ENCODE measurements around the gene GPR25.

Gene GPR25

DNA sequence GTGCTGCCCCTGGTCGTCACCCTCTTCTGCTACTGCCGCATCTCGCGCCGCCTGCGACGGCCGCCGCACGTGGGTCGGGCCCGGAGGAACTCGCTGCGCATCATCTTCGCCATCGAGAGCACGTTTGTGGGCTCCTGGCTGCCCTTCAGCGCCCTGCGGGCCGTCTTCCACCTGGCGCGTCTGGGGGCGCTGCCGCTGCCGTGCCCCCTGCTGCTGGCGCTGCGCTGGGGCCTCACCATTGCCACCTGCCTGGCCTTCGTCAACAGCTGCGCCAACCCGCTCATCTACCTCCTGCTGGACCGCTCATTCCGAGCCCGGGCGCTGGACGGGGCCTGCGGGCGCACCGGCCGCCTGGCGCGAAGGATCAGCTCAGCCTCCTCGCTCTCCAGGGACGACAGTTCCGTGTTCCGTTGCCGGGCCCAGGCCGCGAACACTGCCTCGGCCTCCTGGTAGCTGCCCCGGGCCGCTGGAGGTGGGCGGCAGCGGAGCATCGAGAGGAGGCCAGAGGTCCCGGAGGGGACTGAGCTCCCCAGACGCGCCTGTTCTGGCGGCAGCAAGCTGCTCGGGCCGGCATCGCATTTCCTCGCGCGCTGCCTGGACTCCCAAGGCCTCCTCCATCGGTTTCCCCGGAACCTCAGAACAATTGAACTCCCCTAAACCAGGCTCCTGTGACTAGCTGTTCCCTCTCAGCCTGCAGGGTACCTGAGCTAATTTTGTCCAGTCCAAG, 1.1 kb downstream of the GPR25 start:
- peaks cover 45 to 49% of the 10 kb centered on the region in 2 donors for H3K27me3 ChIP-seq (ENCODE audit: control insufficient read depth in 1 of 2, insufficient read depth in 2 of 2, low read length in 2 of 2)
- H3K9ac ChIP-seq (ENCODE audit: low read length in 2 of 2), result no peak overlapping the region

GRCh38 chr1:200874694-200875093, 1.9 kb downstream of the GPR25 start:
- Histone ChIP-seq H3K36me3 (ENCODE audit: control insufficient read depth in 2 of 2, insufficient read depth in 2 of 2, low read length in 2 of 2) (no peaks in the 10 kb centered on the region), H3K27ac (ENCODE audit: low read length) (no peak overlapping the region), H3K27me3 (ENCODE audit: control insufficient read depth in 1 of 2, insufficient read depth in 2 of 2, low read length in 2 of 2) (peaks cover 41 to 44% of the 10 kb centered on the region in 2 donors), H3K9me3 (ENCODE audit: control insufficient read depth in 2 of 2, low read length in 2 of 2) (no peaks in the 10 kb centered on the region), H3K4me3 (ENCODE audit: low read length in 2 of 2) (no peak overlapping the region), H3K4me1 (ENCODE audit: control insufficient read depth, insufficient read depth, low read length) (peaks cover 14% of the 10 kb centered on the region), H3K9ac (ENCODE audit: low read length in 2 of 2) (no peak overlapping the region)

More for the DNA sequence above, 1.1 kb downstream of the GPR25 start:
- Histone ChIP-seq H3K36me3 (ENCODE audit: control insufficient read depth in 2 of 2, insufficient read depth in 2 of 2, low read length in 2 of 2) (no peaks in the 10 kb centered on the region), H3K27ac (ENCODE audit: low read length) (no peak overlapping the region), H3K9me3 (ENCODE audit: control insufficient read depth in 2 of 2, low read length in 2 of 2) (no peaks in the 10 kb centered on the region), H3K4me1 (ENCODE audit: control insufficient read depth, insufficient read depth, low read length) (peaks cover 14% of the 10 kb centered on the region), H3K4me3 (ENCODE audit: low read length in 2 of 2) (peak overlapping the region in 1 of 2 donors; percentile 66)

- H3K9ac ChIP-seq (ENCODE audit: low read length in 2 of 2), result no peak overlapping the region
- no peak overlapping the region for H3K27ac ChIP-seq (ENCODE audit: low read length)
- no peak overlapping the region for H3K4me3 ChIP-seq (ENCODE audit: low read length in 2 of 2)
- H3K9me3 ChIP-seq (ENCODE audit: control insufficient read depth in 2 of 2, low read length in 2 of 2), result no peaks in the 10 kb centered on the region
- H3K27me3 ChIP-seq (ENCODE audit: control insufficient read depth in 1 of 2, insufficient read depth in 2 of 2, low read length in 2 of 2), result peaks cover 42 to 45% of the 10 kb centered on the region in 2 donors
- H3K4me1 ChIP-seq (ENCODE audit: control insufficient read depth, insufficient read depth, low read length), result peaks cover 14% of the 10 kb centered on the region
- H3K36me3 ChIP-seq (ENCODE audit: control insufficient read depth in 2 of 2, insufficient read depth in 2 of 2, low read length in 2 of 2), result no peaks in the 10 kb centered on the region
Measured at GRCh38 chr1:200875416-200875815, 2.6 kb downstream of the GPR25 start.

DNA sequence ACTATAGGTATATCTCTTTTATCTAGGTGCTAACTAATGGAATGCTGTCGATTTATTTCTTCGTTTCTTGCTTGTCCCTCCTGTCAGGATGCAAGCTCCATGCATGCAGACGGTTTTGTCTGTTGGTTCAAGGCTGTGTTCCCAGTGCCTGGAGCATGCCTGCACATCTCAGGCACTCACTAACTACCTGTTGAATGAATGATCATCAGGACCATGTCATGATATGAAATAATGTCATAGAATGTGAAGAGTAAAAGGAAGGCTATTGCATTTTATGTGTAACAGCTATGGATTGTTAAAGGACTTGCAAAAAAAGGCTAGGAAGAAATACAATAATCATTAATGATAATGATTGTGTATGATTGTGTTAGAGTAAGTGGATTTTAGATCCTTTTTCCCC, 4.2 kb downstream of the GPR25 start:
- H3K9me3 ChIP-seq (ENCODE audit: control insufficient read depth in 2 of 2, low read length in 2 of 2), result no peaks in the 10 kb centered on the region
- peaks cover 14% of the 10 kb centered on the region for H3K4me1 ChIP-seq (ENCODE audit: control insufficient read depth, insufficient read depth, low read length)
- H3K36me3 ChIP-seq (ENCODE audit: control insufficient read depth in 2 of 2, insufficient read depth in 2 of 2, low read length in 2 of 2), result no peaks in the 10 kb centered on the region
- no peak overlapping the region for H3K27ac ChIP-seq (ENCODE audit: low read length)
- no peak overlapping the region for H3K4me3 ChIP-seq (ENCODE audit: low read length in 2 of 2)
- peaks cover 32 to 35% of the 10 kb centered on the region in 2 donors for H3K27me3 ChIP-seq (ENCODE audit: control insufficient read depth in 1 of 2, insufficient read depth in 2 of 2, low read length in 2 of 2)
- no peak overlapping the region for H3K9ac ChIP-seq (ENCODE audit: low read length in 2 of 2)

- Histone ChIP-seq H3K27me3 (ENCODE audit: control insufficient read depth in 1 of 2, insufficient read depth in 2 of 2, low read length in 2 of 2) (peaks cover 22 to 28% of the 10 kb centered on the region in 2 donors), H3K27ac (ENCODE audit: low read length) (no peak overlapping the region), H3K9ac (ENCODE audit: low read length in 2 of 2) (no peak overlapping the region), H3K4me3 (ENCODE audit: low read length in 2 of 2) (no peak overlapping the region), H3K9me3 (ENCODE audit: control insufficient read depth in 2 of 2, low read length in 2 of 2) (no peaks in the 10 kb centered on the region), H3K36me3 (ENCODE audit: control insufficient read depth in 2 of 2, insufficient read depth in 2 of 2, low read length in 2 of 2) (no peaks in the 10 kb centered on the region), H3K4me1 (ENCODE audit: control insufficient read depth, insufficient read depth, low read length) (peaks cover 12% of the 10 kb centered on the region)
Measured at GRCh38 chr1:200877839-200878551, 5.2 kb downstream of the GPR25 start.

GRCh38 chr1:200880212-200880611, 7.4 kb downstream of the GPR25 start:
- H3K36me3 ChIP-seq (ENCODE audit: control insufficient read depth in 2 of 2, insufficient read depth in 2 of 2, low read length in 2 of 2), result no peaks in the 10 kb centered on the region
- no peak overlapping the region for H3K9ac ChIP-seq (ENCODE audit: low read length in 2 of 2)
- no peak overlapping the region for H3K27ac ChIP-seq (ENCODE audit: low read length)
- peaks cover 4 to 10% of the 10 kb centered on the region in 2 donors for H3K27me3 ChIP-seq (ENCODE audit: control insufficient read depth in 1 of 2, insufficient read depth in 2 of 2, low read length in 2 of 2)
- H3K9me3 ChIP-seq (ENCODE audit: control insufficient read depth in 2 of 2, low read length in 2 of 2), result no peaks in the 10 kb centered on the region
- H3K4me1 ChIP-seq (ENCODE audit: control insufficient read depth, insufficient read depth, low read length), result no peaks in the 10 kb centered on the region
- no peak overlapping the region for H3K4me3 ChIP-seq (ENCODE audit: low read length in 2 of 2)

DNA sequence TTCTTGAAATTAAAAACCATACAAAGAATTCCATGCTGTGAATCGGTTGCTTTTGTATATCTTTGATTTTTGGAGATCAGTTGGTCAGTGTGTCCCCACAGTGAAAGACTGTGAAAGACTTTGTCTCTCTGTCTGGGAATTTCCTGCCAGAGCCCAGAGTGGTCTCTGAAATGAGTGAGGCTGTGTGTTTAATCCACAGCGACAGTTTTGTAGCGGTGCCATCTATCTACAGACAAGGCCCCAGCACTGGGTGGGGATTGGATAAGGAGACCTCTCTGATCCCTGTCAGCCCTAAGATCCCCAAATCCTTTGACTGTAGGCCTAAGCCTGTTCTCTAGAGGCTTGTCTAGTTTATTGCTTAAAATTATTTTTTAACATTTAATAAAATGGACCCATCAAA, 10.3 kb downstream of the GPR25 start:
- Histone ChIP-seq H3K36me3 (ENCODE audit: control insufficient read depth in 2 of 2, insufficient read depth in 2 of 2, low read length in 2 of 2) (no peaks in the 10 kb centered on the region), H3K4me1 (ENCODE audit: control insufficient read depth, insufficient read depth, low read length) (no peaks in the 10 kb centered on the region), H3K27ac (ENCODE audit: low read length) (no peak overlapping the region), H3K9ac (ENCODE audit: low read length in 2 of 2) (no peak overlapping the region), H3K4me3 (ENCODE audit: low read length in 2 of 2) (no peak overlapping the region), H3K9me3 (ENCODE audit: control insufficient read depth in 2 of 2, low read length in 2 of 2) (no peaks in the 10 kb centered on the region), H3K27me3 (ENCODE audit: control insufficient read depth in 1 of 2, insufficient read depth in 2 of 2, low read length in 2 of 2) (peaks cover 4 to 5% of the 10 kb centered on the region in 2 donors)

GRCh38 chr1:200885623-200886402, 13.0 kb downstream of the GPR25 start:
- Histone ChIP-seq H3K36me3 (ENCODE audit: control insufficient read depth in 2 of 2, insufficient read depth in 2 of 2, low read length in 2 of 2) (no peaks in the 10 kb centered on the region), H3K4me3 (ENCODE audit: low read length in 2 of 2) (no peak overlapping the region), H3K27ac (ENCODE audit: low read length) (no peak overlapping the region), H3K27me3 (ENCODE audit: control insufficient read depth in 1 of 2, insufficient read depth in 2 of 2, low read length in 2 of 2) (peaks cover 12 to 15% of the 10 kb centered on the region in 2 donors), H3K9me3 (ENCODE audit: control insufficient read depth in 2 of 2, low read length in 2 of 2) (no peaks in the 10 kb centered on the region), H3K4me1 (ENCODE audit: control insufficient read depth, insufficient read depth, low read length) (no peaks in the 10 kb centered on the region), H3K9ac (ENCODE audit: low read length in 2 of 2) (no peak overlapping the region)

DNA sequence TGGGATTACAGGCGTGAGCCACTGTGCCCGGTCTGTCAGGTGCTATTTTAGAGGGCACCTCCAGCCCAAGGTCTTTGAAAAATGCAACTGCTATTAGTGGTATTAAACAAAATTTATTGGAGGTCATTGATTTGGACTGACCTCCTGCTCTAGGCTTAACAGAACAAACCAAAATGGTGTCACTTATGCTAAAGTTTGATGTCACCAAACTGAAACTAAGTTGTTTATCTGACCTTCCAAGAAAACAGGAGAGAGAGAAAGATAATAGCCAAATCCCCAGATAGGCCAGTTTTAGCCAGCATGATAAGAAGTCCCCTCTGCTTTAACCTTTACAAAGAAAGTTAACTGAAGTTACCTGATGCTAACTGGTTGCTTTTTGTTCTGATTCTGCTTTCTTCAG, 13.8 kb downstream of the GPR25 start:
- Histone ChIP-seq H3K4me1 (ENCODE audit: control insufficient read depth, insufficient read depth, low read length) (peaks cover 7% of the 10 kb centered on the region), H3K9ac (ENCODE audit: low read length in 2 of 2) (no peak overlapping the region), H3K27ac (ENCODE audit: low read length) (no peak overlapping the region), H3K9me3 (ENCODE audit: control insufficient read depth in 2 of 2, low read length in 2 of 2) (no peaks in the 10 kb centered on the region), H3K36me3 (ENCODE audit: control insufficient read depth in 2 of 2, insufficient read depth in 2 of 2, low read length in 2 of 2) (no peaks in the 10 kb centered on the region), H3K4me3 (ENCODE audit: low read length in 2 of 2) (no peak overlapping the region), H3K27me3 (ENCODE audit: control insufficient read depth in 1 of 2, insufficient read depth in 2 of 2, low read length in 2 of 2) (peaks cover 15 to 23% of the 10 kb centered on the region in 2 donors)

- H3K9me3 ChIP-seq (ENCODE audit: control insufficient read depth in 2 of 2, low read length in 2 of 2), result no peaks in the 10 kb centered on the region
- H3K27ac ChIP-seq (ENCODE audit: low read length), result no peak overlapping the region
- H3K27me3 ChIP-seq (ENCODE audit: control insufficient read depth in 1 of 2, insufficient read depth in 2 of 2, low read length in 2 of 2), result peaks cover 18 to 27% of the 10 kb centered on the region in 2 donors
- peaks cover 10% of the 10 kb centered on the region for H3K4me1 ChIP-seq (ENCODE audit: control insufficient read depth, insufficient read depth, low read length)
- H3K4me3 ChIP-seq (ENCODE audit: low read length in 2 of 2), result no peak overlapping the region
- H3K36me3 ChIP-seq (ENCODE audit: control insufficient read depth in 2 of 2, insufficient read depth in 2 of 2, low read length in 2 of 2), result no peaks in the 10 kb centered on the region
- no peak overlapping the region for H3K9ac ChIP-seq (ENCODE audit: low read length in 2 of 2)
Measured at GRCh38 chr1:200887036-200887435, 14.3 kb downstream of the GPR25 start.
